Body of pancreas (tissue), 4 donors: ENCODE measurements around the gene MED27.

Experiments used
- POLR2A ChIP-seq, 3 donors: fragments of 450-650 bp; IDR thresholded peaks; one replicate each; pipeline ENCODE4 v1.6.1; 2016; ENCODE audit warnings: antibody characterized with exemption in 3 of 3, mild to moderate bottlenecking in 2 of 3
- TF ChIP-seq, protein P1 (sequence below), 7 experiments: fragments of 450-650 bp in 4 of 7; fragments of 200-600 bp in 3 of 7; sonication (generic) in 3 of 7; IDR thresholded peaks; one replicate each; pipeline ENCODE4 v1.5.1; 2016 to 2019; ENCODE audit warnings: antibody characterized with exemption in 7 of 7

DNA sequence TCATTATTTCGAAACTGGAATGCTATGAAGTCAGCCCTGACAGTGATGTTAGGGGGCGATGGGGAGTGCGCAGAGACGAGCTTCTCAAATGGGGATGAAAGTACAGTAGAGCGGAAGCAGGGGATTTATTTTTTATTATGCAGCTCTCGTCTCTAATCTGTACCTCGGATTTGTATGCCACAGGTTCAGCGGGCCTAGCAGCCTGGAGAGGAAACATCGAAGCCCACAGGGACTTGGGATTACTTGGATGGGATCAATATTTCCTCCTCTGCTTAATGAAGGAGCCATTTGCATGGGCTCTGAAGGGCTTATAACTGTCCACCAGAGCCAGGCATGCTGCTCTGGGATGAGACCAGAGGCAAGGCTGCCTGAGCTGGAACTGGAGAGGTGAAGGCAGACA, 206.3 kb downstream of the MED27 start:
- TF ChIP-seq, protein P1, sequence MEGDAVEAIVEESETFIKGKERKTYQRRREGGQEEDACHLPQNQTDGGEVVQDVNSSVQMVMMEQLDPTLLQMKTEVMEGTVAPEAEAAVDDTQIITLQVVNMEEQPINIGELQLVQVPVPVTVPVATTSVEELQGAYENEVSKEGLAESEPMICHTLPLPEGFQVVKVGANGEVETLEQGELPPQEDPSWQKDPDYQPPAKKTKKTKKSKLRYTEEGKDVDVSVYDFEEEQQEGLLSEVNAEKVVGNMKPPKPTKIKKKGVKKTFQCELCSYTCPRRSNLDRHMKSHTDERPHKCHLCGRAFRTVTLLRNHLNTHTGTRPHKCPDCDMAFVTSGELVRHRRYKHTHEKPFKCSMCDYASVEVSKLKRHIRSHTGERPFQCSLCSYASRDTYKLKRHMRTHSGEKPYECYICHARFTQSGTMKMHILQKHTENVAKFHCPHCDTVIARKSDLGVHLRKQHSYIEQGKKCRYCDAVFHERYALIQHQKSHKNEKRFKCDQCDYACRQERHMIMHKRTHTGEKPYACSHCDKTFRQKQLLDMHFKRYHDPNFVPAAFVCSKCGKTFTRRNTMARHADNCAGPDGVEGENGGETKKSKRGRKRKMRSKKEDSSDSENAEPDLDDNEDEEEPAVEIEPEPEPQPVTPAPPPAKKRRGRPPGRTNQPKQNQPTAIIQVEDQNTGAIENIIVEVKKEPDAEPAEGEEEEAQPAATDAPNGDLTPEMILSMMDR (IDR thresholded peaks at IDR 0.05) = no peak
- no peak for TF ChIP-seq POLR2A (IDR thresholded peaks at IDR 0.05)
